ENCODE measurements around the gene LSM8. TPM values are rescaled to one million over a fixed set of nuclear protein-coding genes. Genes with fewer than 3 reads are reported as not detected.
A peak's percentile ranks its signal among the peaks of the same experiment; 100 is the strongest.

LSM8 gene
- polyA plus RNA-seq, 3 donors, result 23.4 to 42.6 (median 32.5) TPM

- Histone ChIP-seq H3K27ac (ENCODE audit: low read depth in 1 of 2, low read length in 2 of 2) (peak overlapping the region; percentile 74 to 96), H2AFZ (ENCODE audit: insufficient read depth, low read depth, low read length, poor library complexity, severe bottlenecking) (peak overlapping the region; percentile 83), H3K9me3 (replicated peaks in 1 of 2; ENCODE audit: control insufficient read depth in 1 of 2, insufficient read depth in 1 of 2, low read length in 2 of 2) (no peaks in the 10 kb centered on the region), H3K36me3 (replicated peaks in 1 of 2; ENCODE audit: control insufficient read depth in 1 of 2, insufficient read depth in 2 of 2, low read length in 2 of 2) (peaks cover 7 to 8% of the 10 kb centered on the region in 2 donors), H3K79me2 (ENCODE audit: insufficient read depth, low read length) (peaks cover 41% of the 10 kb centered on the region), H3K4me3 (replicated peaks in 1 of 3; ENCODE audit: low read depth in 2 of 3, low read length in 3 of 3) (peak overlapping the region; percentile 64 to 99 (median 83)), H3K4me1 (ENCODE audit: control insufficient read depth in 1 of 2, insufficient read depth in 2 of 2, low read length in 2 of 2) (peaks cover 15 to 33% of the 10 kb centered on the region in 2 donors), H3K27me3 (ENCODE audit: control insufficient read depth in 2 of 2, insufficient read depth in 2 of 2, low read length in 2 of 2) (no peaks in the 10 kb centered on the region), H3K4me2 (replicated peaks; ENCODE audit: extremely low read depth, low read length, poor library complexity, severe bottlenecking) (peak overlapping the region; percentile 91), H3K9ac (ENCODE audit: insufficient read depth, low read length, poor library complexity, severe bottlenecking) (peak overlapping the region; percentile 84), H4K20me1 (ENCODE audit: insufficient read depth, low read length) (no peaks in the 10 kb centered on the region)
- H3K36me3 Mint-ChIP-seq, result peaks cover 6 to 15% of the 10 kb centered on the region in 2 donors
- TF ChIP-seq CTCF (IDR thresholded peaks at IDR 0.05), result no peak
- intact Hi-C loops (cut with micrococcal nuclease), result no loop called here
- H3K4me1 Mint-ChIP-seq, result peaks cover 33% of the 10 kb centered on the region
- peaks cover 4 to 13% (median 12%) of the 10 kb centered on the region in 3 donors for H3K27me3 Mint-ChIP-seq (ENCODE audit: low read depth in 3 of 3)
- no peak for DNase-seq
- WGBS (ENCODE audit: insufficient coverage), result 52% methylated on average over 6 of the region's 13 CpGs
- H3K9me3 Mint-ChIP-seq, result peaks cover 0 to 7% (median 0%) of the 10 kb centered on the region in 7 donors
- H3K4me3 Mint-ChIP-seq, result peak overlapping the region; percentile 91 to 99
- peak overlapping the region; percentile 98 to 100 (median 99) for H3K27ac Mint-ChIP-seq
Measured at GRCh38 chr7:118182593-118183427, 1.2 kb upstream of the LSM8 start.

DNA sequence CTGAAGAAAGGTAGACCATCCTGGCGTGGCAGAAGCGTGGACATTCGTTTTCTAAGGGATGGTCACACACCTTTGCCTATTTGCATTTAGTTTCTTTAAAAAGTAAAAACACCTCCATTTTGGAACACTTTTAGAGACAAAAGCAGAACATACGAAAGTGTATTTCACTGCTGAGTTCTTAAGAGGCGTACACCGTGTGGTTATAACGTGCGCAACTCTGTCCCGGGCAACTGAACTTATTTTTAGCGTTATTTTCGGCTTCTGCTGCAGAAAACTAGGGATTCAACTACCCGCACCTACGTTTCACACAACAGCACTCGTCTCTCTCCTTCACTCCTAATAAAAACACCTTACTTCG lies 557 bp upstream of the LSM8 start:
- Mint-ChIP-seq H3K9me3 (peaks cover 0 to 7% (median 0%) of the 10 kb centered on the region in 7 donors), H3K27ac (peak overlapping the region; percentile 98 to 100 (median 99)), H3K27me3 (ENCODE audit: low read depth in 3 of 3) (peaks cover 4 to 12% (median 11%) of the 10 kb centered on the region in 3 donors), H3K4me1 (peaks cover 33% of the 10 kb centered on the region), H3K4me3 (peak overlapping the region; percentile 91 to 99), H3K36me3 (peaks cover 12 to 21% of the 10 kb centered on the region in 2 donors)
- WGBS (ENCODE audit: insufficient coverage), result under 1% methylated on average over 11 of the region's 15 CpGs
- no peaks in the 10 kb centered on the region for H3K9me3 ChIP-seq (replicated peaks in 1 of 2; ENCODE audit: control insufficient read depth in 1 of 2, insufficient read depth in 1 of 2, low read length in 2 of 2)
- H2AFZ ChIP-seq (ENCODE audit: insufficient read depth, low read depth, low read length, poor library complexity, severe bottlenecking), result peak overlapping the region; percentile 83
- H3K4me1 ChIP-seq (ENCODE audit: control insufficient read depth in 1 of 2, insufficient read depth in 2 of 2, low read length in 2 of 2), result peaks cover 15 to 33% of the 10 kb centered on the region in 2 donors
- peaks cover 13 to 14% of the 10 kb centered on the region in 2 donors for H3K36me3 ChIP-seq (replicated peaks in 1 of 2; ENCODE audit: control insufficient read depth in 1 of 2, insufficient read depth in 2 of 2, low read length in 2 of 2)
- no peaks in the 10 kb centered on the region for H4K20me1 ChIP-seq (ENCODE audit: insufficient read depth, low read length)
- no peaks in the 10 kb centered on the region for H3K27me3 ChIP-seq (ENCODE audit: control insufficient read depth in 2 of 2, insufficient read depth in 2 of 2, low read length in 2 of 2)
- peak overlapping the region; percentile 91 for H3K4me2 ChIP-seq (replicated peaks; ENCODE audit: extremely low read depth, low read length, poor library complexity, severe bottlenecking)
- peak in 2 of 3 donors; percentile 16 to 35 for DNase-seq
- H3K27ac ChIP-seq (ENCODE audit: low read depth in 1 of 2, low read length in 2 of 2), result peak overlapping the region; percentile 74 to 96
- H3K79me2 ChIP-seq (ENCODE audit: insufficient read depth, low read length), result peaks cover 47% of the 10 kb centered on the region
- peak overlapping the region; percentile 84 for H3K9ac ChIP-seq (ENCODE audit: insufficient read depth, low read length, poor library complexity, severe bottlenecking)
- intact Hi-C loops (cut with micrococcal nuclease), result no loop called here
- TF ChIP-seq CTCF (IDR thresholded peaks at IDR 0.05), result no peak
- H3K4me3 ChIP-seq (replicated peaks in 1 of 3; ENCODE audit: low read depth in 2 of 3, low read length in 3 of 3), result peak overlapping the region; percentile 64 to 99 (median 83)

All from CD14-positive monocyte (primary cell).